Measurements from ENCODE around the gene ARMC8.

The ARMC8 gene

GRCh38 chr3:138254216-138254615, 67.1 kb downstream of the ARMC8 start:
- no peak for DNase-seq

DNA sequence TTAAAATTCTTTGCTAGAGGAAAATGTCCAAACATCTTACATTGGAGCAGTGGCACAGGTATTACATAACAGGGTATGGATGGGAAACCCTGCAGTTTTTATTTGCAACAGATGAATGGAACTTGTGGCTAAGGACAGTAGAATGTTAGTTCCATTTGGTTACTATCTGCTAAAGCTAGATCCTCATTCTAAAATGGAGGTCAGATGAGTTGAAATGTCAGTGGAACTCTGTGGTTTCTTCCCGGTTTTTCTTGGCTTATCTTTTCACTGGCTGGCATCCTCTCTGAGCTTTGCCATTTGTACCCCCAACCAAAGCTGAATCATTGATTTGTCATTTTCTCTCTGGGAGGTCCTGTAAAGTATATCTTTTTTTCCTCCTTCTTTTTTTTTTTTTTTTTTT, 68.9 kb downstream of the ARMC8 start:
- no peak for DNase-seq

DNA sequence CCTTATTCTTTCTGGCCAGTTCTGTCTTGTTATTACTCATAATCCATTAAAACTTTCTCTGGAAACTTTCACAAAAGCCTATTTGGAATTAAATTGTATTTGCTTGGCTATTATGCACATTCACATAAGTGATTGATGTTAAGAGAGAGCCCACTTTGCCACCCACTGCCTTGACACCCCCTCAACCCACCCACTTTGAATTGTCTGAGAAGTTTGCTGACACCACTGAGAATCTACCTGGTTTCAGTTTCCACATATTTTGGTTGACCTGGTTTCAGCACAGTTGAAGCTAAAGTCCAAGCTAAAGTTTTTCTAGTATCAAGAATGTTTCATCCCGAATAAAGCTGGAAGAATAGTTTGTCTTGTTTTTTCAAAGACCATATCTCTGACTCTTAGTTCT, 70.9 kb downstream of the ARMC8 start:
- DNase-seq: no peak

- DNase-seq: no peak
These were observed 72.0 kb downstream of the ARMC8 start for GRCh38 chr3:138259126-138259525.

DNA sequence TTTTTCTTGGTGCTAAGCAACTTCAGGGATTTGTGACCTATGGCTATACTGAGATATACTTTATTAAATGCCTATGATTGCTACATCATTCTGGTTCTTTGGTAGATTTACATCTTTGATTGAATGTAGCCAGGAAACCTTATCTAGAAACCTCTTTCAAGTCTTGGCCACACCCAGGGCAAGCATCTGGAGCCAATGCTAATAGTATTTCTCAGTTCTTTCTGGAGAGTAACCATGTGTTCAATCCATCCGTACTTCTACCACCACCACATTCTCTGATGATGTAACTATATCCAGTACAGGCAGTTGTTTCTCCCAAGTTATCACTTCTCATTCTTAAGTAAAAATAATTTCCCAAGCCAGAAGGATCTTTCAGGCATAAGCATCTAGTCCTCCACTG, 73.5 kb downstream of the ARMC8 start:
- DNase-seq: no peak

- no peak for DNase-seq
These were observed 76.0 kb downstream of the ARMC8 start for GRCh38 chr3:138263104-138263503.

DNA sequence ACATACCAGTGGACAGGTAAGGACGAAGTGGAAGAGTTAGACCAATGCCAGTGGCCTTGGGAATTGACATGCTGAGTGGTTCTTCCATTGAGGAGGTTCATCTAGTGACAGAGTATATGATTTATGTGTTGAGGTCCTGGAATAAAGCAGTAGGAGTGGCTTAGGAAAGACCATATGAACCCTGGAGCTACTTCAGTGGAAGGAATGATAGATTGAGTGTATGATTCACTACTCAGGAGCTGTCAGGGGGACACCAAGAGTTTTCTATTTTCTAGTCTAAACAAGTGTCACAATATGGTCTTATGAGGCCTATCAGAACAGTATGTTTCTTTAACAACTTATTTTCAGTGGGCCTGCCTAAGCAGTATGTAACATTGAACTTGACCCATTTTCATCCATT, 78.6 kb downstream of the ARMC8 start:
- no peak for DNase-seq

- DNase-seq: no peak
These were observed 80.0 kb downstream of the ARMC8 start for GRCh38 chr3:138267083-138267482.

DNA sequence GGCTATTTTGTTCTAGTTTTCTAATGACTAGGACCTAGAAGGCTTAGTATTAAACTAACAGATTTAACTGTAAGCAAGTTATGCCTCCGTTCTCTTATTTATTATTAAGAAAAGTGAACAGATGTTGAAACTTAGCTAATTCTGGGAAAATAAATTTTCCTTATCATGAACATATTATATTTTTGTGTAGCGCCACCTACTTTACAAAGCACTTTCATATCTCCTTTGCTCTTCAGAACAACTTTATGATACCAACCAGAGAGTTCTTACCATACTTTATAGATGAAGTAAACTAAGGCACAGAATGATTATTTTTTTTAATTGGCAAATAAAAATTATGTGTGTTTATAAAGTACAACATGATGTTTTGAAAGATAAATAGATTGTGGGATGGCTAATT, 83.1 kb downstream of the ARMC8 start:
- DNase-seq: no peak

- no peak for DNase-seq
These were observed 84.2 kb downstream of the ARMC8 start for GRCh38 chr3:138271189-138271794.

DNA sequence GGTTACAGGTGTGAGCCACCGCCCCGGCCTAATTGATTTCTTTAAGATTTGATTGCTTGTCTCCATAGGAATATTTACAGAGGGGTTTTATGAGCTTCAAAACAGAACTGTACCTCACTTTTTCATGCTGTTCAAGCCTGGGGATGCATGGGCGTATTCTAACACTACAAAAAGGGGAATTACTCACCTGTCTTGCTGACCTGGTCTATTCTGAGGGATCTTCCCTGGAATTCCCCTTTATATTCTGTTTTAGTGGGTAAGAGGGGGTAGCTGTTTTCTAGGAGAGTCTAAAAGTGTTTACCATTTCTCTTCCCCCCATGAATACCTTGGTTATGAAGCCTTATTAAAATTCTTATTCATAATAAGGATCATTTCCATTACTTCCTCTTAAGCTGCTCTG, 94.5 kb downstream of the ARMC8 start:
- DNase-seq: no peak

- DNase-seq: no peak
These were observed 95.7 kb downstream of the ARMC8 start for GRCh38 chr3:138282836-138283235.

DNA sequence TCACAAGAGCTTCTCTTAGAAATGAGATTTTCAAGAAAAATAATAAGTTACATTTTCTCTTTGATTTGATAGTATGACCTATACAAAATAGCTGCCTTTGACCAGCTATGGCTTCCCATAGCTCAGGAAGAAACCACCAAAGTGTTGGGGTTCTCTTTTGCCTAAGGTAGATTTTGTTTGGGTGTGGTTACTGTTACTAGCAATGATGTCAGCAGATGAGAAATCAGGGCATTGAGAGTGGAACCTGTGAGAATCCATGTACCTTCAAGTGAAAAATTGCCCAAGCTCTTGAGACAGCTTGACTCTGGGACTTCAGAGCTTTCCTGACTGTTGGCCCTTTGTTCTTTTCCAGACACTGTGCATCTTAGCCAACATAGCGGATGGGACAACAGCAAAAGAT, 97.0 kb downstream of the ARMC8 start:
- no peak for DNase-seq

- no peak for DNase-seq
These were observed 97.9 kb downstream of the ARMC8 start for GRCh38 chr3:138284957-138285477.

- DNase-seq: no peak
These were observed 102.2 kb downstream of the ARMC8 start for GRCh38 chr3:138289260-138289659.

- no peak for DNase-seq
These were observed 102.6 kb downstream of the ARMC8 start for GRCh38 chr3:138289701-138290100.

DNA sequence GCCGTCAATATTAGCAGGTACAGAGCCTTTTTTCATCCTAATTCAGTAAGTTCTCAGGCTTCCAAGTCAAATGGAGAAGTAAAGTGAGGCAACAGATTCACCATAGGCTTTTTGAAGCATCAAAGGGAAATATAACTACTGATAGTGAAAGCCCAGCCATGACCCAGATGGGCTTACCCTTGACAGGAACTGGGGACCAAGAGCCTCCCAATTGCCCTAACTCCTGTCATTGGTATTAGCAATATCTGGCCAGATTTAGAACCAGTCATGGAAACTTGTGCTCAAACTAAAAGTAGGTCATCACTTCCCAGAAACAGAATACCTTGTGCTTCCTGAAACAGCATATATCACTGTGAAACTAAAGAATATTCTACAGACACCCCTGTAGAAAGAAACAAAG, 109.5 kb downstream of the ARMC8 start:
- DNase-seq: no peak

GRCh38 chr3:138297059-138297607, 110.0 kb downstream of the ARMC8 start:
- no peak for DNase-seq

- no peak for DNase-seq
These were observed 110.8 kb downstream of the ARMC8 start for GRCh38 chr3:138297876-138298275.

GRCh38 chr3:138300647-138301046, 113.5 kb downstream of the ARMC8 start:
- DNase-seq: no peak

DNA sequence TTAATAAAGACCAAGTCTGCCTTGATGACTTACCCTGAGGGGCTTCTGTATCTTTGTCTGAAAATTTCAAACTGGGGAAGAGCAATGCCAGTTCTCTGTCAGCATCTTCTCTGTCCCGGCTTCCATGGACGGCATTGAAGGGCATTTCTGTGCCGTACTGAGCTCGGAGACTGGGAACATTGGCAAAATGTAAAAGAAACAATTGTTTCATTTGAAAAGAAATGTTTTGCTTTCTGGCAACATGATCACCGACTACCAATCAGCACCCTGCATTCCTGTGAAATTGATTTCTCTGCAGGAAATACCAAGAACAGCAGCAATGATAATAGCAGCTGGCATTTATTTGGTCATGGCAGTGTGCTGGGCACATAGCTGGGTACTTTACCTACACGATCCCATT, 116.4 kb downstream of the ARMC8 start:
- no peak for DNase-seq

- DNase-seq: no peak
These were observed 120.8 kb downstream of the ARMC8 start for GRCh38 chr3:138307899-138308298.

DNA sequence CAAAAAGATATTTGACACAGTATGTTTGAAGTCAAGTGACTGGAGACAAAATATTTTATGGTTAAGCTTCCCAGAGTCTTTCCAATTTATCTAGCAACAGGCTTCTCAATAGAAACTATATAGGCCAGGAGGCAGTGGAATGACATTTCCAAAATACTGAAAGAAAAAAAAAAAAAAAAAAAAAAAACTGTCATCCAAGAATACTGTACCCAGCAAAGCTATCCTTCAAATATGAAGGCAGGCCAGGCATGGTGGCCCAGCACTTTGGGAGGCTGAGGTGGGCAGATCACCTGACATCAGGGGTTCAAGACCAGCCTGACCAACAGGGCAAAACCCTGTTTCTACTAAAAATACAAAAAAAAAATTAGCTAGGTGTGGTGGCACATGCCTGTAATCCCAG, 121.7 kb downstream of the ARMC8 start:
- DNase-seq: no peak

- no peak for DNase-seq
These were observed 123.4 kb downstream of the ARMC8 start for GRCh38 chr3:138310494-138310893.

- no peak for DNase-seq
These were observed 127.7 kb downstream of the ARMC8 start for GRCh38 chr3:138314751-138315150.

Data from CD4-positive, alpha-beta T cell treated with Interleukin-17A for 1 hour (primary cell).